Sciatic nerve (tissue), 2 donors: ENCODE measurements around the gene ABCC4. TPM values are rescaled to one million over a fixed set of nuclear protein-coding genes. Genes with fewer than 3 reads are reported as not detected.
"Not testable (repeated sequence)": the region's sequence is repeated elsewhere in the genome, so short reads cannot be mapped to it uniquely, and the experiment has no call there.

ENCODE experiments used
- ATAC-seq: fragments of 200-7000 bp; cut with Tn5 transposase; one replicate; pipeline ENCODE4 v1.9.1; 2020; ENCODE audit warnings: mild to moderate bottlenecking, moderate library complexity
- DNase-seq: peaks from one replicate; pipeline ENCODE4 v3.0.0-alpha.2; 2020; ENCODE audit warnings: low spot score
- intact Hi-C: fragments of 100-400 bp; cut with DNase I; formaldehyde crosslinking; loops from one replicate; pipeline ENCODE4 v1.14.2; 2022
- total RNA-seq: library from RNA; stranded (reverse); fragmentation: NEBNext Ultra II Directional; extraction: Animal tissue kit (Norgen Biotek cat#: 25700); gene quantifications from one replicate; pipeline ENCODE4 v1.2.1, GENCODE V29; 2021
- donor health status: DM: no; HTN: no; CAD: no.
- donor health status: DM: no; HTN: no; CAD: no.

The ABCC4 gene
- total RNA-seq, 1 donor from 2014 or later: 12.0 TPM

GRCh38 chr13:95184317-95184716 is 116.9 kb downstream of the ABCC4 start:
- intact Hi-C loops: no loop called here
- ATAC-seq (no peak), DNase-seq (no peak)

GRCh38 chr13:95182570-95183265 is 118.5 kb downstream of the ABCC4 start:
- intact Hi-C loops: no loop called here
- no peak for ATAC-seq

GRCh38 chr13:95181586-95181985 is 119.7 kb downstream of the ABCC4 start:
- DNase-seq (no peak), ATAC-seq (no peak)
- intact Hi-C loops: no loop called here

More at GRCh38 chr13:95182570-95183265, 118.5 kb downstream of the ABCC4 start:
- DNase-seq: no peak

DNA sequence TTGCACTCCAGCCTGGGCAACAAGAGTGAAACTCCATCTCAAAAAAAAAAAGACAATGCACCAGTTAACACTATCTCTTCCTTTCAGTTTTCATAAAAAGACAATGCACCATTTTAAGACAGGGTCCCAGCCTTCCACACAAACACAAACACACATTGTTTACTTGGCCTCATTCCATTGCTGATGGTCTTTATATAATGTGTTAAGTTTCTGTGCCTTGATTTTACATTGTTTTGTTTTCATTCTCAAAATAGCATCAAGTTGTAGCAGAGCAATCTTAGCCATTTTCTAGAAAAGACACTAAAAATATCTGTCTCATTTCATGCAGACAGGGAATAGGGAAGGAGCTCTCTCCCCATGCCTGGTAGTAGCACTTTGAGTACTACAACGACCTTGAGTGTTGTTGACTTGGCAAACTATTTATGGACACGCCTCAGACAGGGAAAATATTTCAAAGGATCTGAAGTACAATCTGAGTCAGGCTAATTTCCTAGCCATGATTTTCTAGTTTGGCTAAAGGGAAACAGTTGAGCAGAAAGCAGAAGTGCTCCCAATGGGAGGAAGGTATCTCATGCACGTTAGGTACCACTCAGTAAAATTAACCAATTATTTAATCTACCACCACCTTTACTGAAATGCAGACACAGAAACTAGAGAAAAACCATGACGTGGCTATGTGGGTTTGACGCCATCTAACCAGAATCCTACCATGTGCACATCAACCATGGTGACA is 120.6 kb downstream of the ABCC4 start:
- peak; percentile 60 for ATAC-seq
- intact Hi-C loops: no loop called here
- no peak for DNase-seq

DNA sequence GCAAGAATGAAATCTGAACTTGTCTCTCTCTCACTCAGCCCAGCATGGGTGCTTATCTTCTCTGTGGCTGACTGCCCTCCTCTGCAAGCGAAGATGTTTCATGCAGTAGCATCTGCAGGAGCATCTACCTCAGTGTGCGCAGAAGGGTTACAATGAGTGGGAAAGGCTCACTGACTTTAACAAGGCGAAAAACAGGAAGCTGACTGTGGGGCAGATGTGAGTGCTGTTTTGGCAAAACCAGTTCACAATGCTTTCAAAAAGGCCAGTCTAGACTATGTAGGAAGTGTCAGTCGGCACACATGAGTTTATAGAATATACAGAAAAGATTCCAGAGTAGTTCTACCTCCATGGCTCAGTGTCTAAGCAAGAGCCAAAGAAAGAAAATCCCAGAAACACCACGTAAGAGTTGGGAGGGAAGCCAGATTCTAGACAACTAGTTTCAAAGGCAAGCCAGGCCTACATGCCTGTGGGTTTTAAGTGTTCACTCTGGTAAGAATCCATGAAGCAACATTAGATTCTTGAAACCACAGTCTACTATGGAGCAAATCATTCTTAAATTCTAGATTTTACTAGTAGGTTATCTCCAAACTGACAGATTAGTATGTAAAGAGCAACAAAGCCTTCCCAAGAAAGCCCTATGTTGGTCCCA is 124.5 kb downstream of the ABCC4 start:
- DNase-seq (no peak), ATAC-seq (no peak)
- intact Hi-C loops: no loop called here

- no peak for DNase-seq
- ATAC-seq: no peak
- intact Hi-C loops: no loop called here
Measured at GRCh38 chr13:95174517-95174916, 126.7 kb downstream of the ABCC4 start.

- DNase-seq: no peak
Measured at GRCh38 chr13:95168191-95168590, 133.1 kb downstream of the ABCC4 start.

GRCh38 chr13:95167003-95167402 is 134.2 kb downstream of the ABCC4 start:
- ATAC-seq, intact Hi-C loops, DNase-seq: not testable (repeated sequence)

More at GRCh38 chr13:95168191-95168590, 133.1 kb downstream of the ABCC4 start:
- no peak for ATAC-seq
- intact Hi-C loops: no loop called here

- no peak for DNase-seq
- intact Hi-C loops: no loop called here
- no peak for ATAC-seq
Measured at GRCh38 chr13:95164830-95165229, 136.4 kb downstream of the ABCC4 start.

DNA sequence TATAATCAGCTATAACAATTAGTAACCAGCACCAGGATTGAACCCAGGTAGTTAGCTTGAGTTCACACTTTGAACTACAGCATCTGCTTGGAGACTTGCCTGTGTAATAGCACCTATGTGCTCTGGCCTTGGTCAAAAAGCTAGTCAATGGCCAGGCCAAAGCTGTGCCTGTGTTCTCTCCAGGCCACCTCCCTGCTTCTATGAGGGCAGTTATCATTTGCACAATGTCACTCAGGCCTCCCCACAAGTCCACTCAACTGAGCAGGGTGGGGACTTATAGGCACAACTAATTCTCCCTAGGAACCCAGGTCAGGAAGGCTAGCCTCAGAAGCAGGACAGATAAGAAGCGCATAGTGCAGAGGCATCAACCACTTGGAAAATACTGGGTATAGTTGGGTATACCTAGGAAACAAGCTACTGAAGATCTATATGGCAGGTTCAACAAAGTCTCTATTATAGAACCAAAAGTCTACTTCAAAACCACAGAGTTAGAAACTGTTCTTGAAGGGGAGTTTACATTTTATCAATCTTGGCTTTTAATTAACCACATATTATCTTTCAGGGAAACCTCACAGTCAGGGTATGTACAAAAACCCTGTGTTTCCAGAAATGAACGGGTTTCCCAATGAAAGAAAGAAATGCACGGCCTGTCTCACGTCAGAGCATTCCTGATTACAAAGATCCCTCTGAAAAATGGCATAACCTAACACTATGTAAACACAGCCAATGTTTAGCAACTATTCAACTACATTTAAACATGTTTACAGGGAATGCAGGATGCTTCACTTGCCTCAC is 140.9 kb downstream of the ABCC4 start:
- intact Hi-C loops: no loop called here
- no peak for DNase-seq
- ATAC-seq: no peak

DNA sequence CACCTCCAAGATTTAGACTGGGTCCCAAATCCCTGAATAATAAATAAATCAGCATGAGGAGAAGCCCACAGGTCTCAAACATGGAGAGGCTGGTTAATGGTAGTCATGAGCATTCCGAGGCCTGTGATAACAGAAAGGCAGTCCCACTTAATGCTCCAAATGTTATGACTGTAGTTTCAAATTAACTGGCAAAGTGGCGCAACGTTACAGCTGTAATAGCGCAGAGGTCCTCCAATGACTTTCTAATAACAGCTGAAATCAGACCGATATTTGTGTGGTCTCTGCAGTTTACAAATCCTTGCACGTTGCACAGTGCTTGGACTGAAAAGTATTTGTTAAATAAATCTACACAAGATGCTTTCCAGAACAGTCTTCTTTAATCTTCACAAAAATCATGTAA is 141.8 kb downstream of the ABCC4 start:
- ATAC-seq: no peak
- no peak for DNase-seq
- intact Hi-C loops: no loop called here

- intact Hi-C loops: no loop called here
- no peak for ATAC-seq
- no peak for DNase-seq
Measured at GRCh38 chr13:95156208-95156607, 145.0 kb downstream of the ABCC4 start.

DNA sequence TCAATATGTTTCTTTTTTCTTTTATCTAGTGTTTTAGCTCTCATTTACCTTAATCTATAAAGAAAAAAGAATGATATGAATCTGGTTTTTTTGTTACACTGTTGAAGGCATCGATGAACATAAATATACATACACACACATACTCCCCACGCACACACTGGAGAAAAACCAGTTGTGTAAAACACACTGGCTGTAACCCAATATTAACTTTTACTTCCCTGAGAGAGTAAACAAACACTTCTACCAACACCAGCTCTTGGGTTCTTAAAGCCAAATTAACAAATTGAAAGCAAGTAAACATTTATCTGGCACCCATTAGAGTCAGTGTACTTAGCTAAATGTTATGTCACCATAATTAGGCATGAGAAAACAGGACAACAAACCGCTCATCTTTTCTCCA is 145.7 kb downstream of the ABCC4 start:
- intact Hi-C loops: no loop called here
- ATAC-seq (no peak), DNase-seq (no peak)

GRCh38 chr13:95155093-95155492 is 146.2 kb downstream of the ABCC4 start:
- ATAC-seq (no peak), DNase-seq (no peak)
- intact Hi-C loops: no loop called here

- ATAC-seq: no peak
- intact Hi-C loops: no loop called here
- DNase-seq: no peak
Measured at GRCh38 chr13:95154413-95154886, 146.8 kb downstream of the ABCC4 start.

GRCh38 chr13:95153647-95154412 is 147.4 kb downstream of the ABCC4 start:
- intact Hi-C loops: no loop called here
- ATAC-seq: no peak
- no peak for DNase-seq

GRCh38 chr13:95151942-95152587 is 149.2 kb downstream of the ABCC4 start:
- intact Hi-C loops: no loop called here
- DNase-seq: no peak
- ATAC-seq: no peak

- ATAC-seq (no peak), DNase-seq (no peak)
- intact Hi-C loops: no loop called here
Measured at GRCh38 chr13:95150555-95150954, 150.7 kb downstream of the ABCC4 start.
